CD14-positive monocyte (primary cell): ENCODE results near the gene ARL14EPL. TPM values are rescaled to one million over a fixed set of nuclear protein-coding genes. Genes with fewer than 3 reads are reported as not detected.

ENCODE experiments used
- DNase-seq, 3 donors: peaks; one replicate each; pipeline ENCODE4 v3.0.0-alpha.2; 2011 to 2022
- H2AFZ ChIP-seq: 2 replicates; pipeline ENCODE4 v1.6.0; 2012; ENCODE audit warnings: mild to moderate bottlenecking, low read depth, low read length, inconsistent platforms; ENCODE audit not compliant: insufficient read depth, poor library complexity, severe bottlenecking
- H3K27ac ChIP-seq, 2 donors: 1 replicate in 1 of 2; 2 replicates in 1 of 2; pipeline ENCODE4 v1.5.1; 2012 to 2013; ENCODE audit warnings: low read length in 2 of 2, control low read depth in 1 of 2, inconsistent platforms in 1 of 2, low read depth in 1 of 2, mild to moderate bottlenecking in 1 of 2
- H3K27me3 ChIP-seq, 2 donors: one replicate each; pipeline versions ENCODE4 v1.6.0 to v1.6.1; 2011 to 2013; ENCODE audit warnings: low read length in 2 of 2; ENCODE audit not compliant: control insufficient read depth in 2 of 2, insufficient read depth in 2 of 2
- H3K36me3 ChIP-seq, 2 donors: replicated peaks in 1 of 2; 1 replicate in 1 of 2; 2 replicates in 1 of 2; pipeline versions ENCODE4 v1.5.1 to v1.6.1; 2012 to 2013; ENCODE audit warnings: low read length in 2 of 2, control low read depth in 1 of 2, inconsistent platforms in 1 of 2, mild to moderate bottlenecking in 1 of 2; ENCODE audit not compliant: insufficient read depth in 2 of 2, control insufficient read depth in 1 of 2
- H3K4me1 ChIP-seq, 2 donors: 1 replicate in 1 of 2; 2 replicates in 1 of 2; pipeline versions ENCODE4 v1.5.1 to v1.6.1; 2012 to 2013; ENCODE audit warnings: low read length in 2 of 2, control low read depth in 1 of 2, inconsistent platforms in 1 of 2, mild to moderate bottlenecking in 1 of 2, moderate library complexity in 1 of 2; ENCODE audit not compliant: insufficient read depth in 2 of 2, control insufficient read depth in 1 of 2
- H3K4me2 ChIP-seq: replicated peaks from 2 replicates; pipeline ENCODE3; 2012; ENCODE audit warnings: low read length, moderate library complexity, mild to moderate bottlenecking; ENCODE audit not compliant: poor library complexity, severe bottlenecking; ENCODE audit errors: extremely low read depth
- H3K4me3 ChIP-seq, 3 experiments: fragments of 200-600 bp in 1 of 3; sonication (generic) in 1 of 3; replicated peaks in 1 of 3; 1 replicate in 2 of 3; 2 replicates in 1 of 3; pipeline ENCODE4 v1.5.1; 2011 to 2013; ENCODE audit warnings: low read length in 3 of 3, mild to moderate bottlenecking in 3 of 3, control low read depth in 2 of 3, low read depth in 2 of 3, inconsistent platforms in 1 of 3, moderate library complexity in 1 of 3
- H3K79me2 ChIP-seq: 2 replicates; pipeline ENCODE4 v1.6.0; 2012; ENCODE audit warnings: mild to moderate bottlenecking, control low read depth, inconsistent platforms, low read length, moderate library complexity; ENCODE audit not compliant: insufficient read depth
- H3K9ac ChIP-seq: 2 replicates; pipeline ENCODE4 v1.6.0; 2017; ENCODE audit warnings: low read length, mild to moderate bottlenecking; ENCODE audit not compliant: insufficient read depth, poor library complexity, severe bottlenecking
- H3K9me3 ChIP-seq, 2 donors: replicated peaks in 1 of 2; 1 replicate in 1 of 2; 2 replicates in 1 of 2; pipeline versions ENCODE4 v1.5.1 to v1.6.1; 2012 to 2013; ENCODE audit warnings: low read length in 2 of 2, control low read depth in 1 of 2; ENCODE audit not compliant: control insufficient read depth in 1 of 2, insufficient read depth in 1 of 2
- H4K20me1 ChIP-seq: 2 replicates; pipeline ENCODE4 v1.6.0; 2012; ENCODE audit warnings: mild to moderate bottlenecking, low read length, control low read depth, moderate library complexity; ENCODE audit not compliant: insufficient read depth
- H3K27ac Mint-ChIP-seq, 7 donors: one replicate each; pipeline ENCODE4 v1.8.0; 2020; ENCODE audit warnings: mild to moderate bottlenecking in 7 of 7, mixed read lengths in 7 of 7, moderate library complexity in 6 of 7, inconsistent platforms in 2 of 7
- H3K27me3 Mint-ChIP-seq, 3 donors: one replicate each; pipeline ENCODE4 v1.8.0; 2021 to 2022; ENCODE audit warnings: low read depth in 3 of 3, mild to moderate bottlenecking in 3 of 3, mixed read lengths in 3 of 3, moderate library complexity in 3 of 3, inconsistent platforms in 1 of 3
- H3K36me3 Mint-ChIP-seq, 2 donors: one replicate each; pipeline ENCODE4 v1.8.0; 2020; ENCODE audit warnings: mixed read lengths in 2 of 2, inconsistent platforms in 1 of 2, mild to moderate bottlenecking in 1 of 2
- H3K4me1 Mint-ChIP-seq: one replicate; pipeline ENCODE4 v1.8.0; 2020; ENCODE audit warnings: mild to moderate bottlenecking, mixed read lengths
- H3K4me3 Mint-ChIP-seq, 2 donors: one replicate each; pipeline ENCODE4 v1.8.0; 2020; ENCODE audit warnings: mild to moderate bottlenecking in 2 of 2, mixed read lengths in 2 of 2, moderate library complexity in 1 of 2
- H3K9me3 Mint-ChIP-seq, 7 donors: one replicate each; pipeline ENCODE4 v1.8.0; 2020 to 2022; ENCODE audit warnings: mixed read lengths in 7 of 7, mild to moderate bottlenecking in 6 of 7, moderate library complexity in 6 of 7, inconsistent platforms in 2 of 7
- CTCF ChIP-seq: fragments of 200-600 bp; IDR thresholded peaks from one replicate; pipeline ENCODE4 v1.8.0; 2022; ENCODE audit warnings: antibody characterized with exemption, mild to moderate bottlenecking
- WGBS: methylation state at CpG from one replicate; pipeline ENCODE4 v1.1.5; 2013; ENCODE audit warnings: missing lambda C conversion rate; ENCODE audit not compliant: insufficient coverage; 5-methylcytosine and 5-hydroxymethylcytosine counted together
- intact Hi-C, 2 donors: fragments of 100-400 bp; cut with micrococcal nuclease; formaldehyde crosslinking; loops; one replicate each; pipeline versions ENCODE4 v1.15.0 to v1.15.1; 2023
- polyA plus RNA-seq, 3 donors: library from polyadenylated mRNA; depleted of rRNA in 1 of 3; unstranded in 2 of 3; stranded (reverse) in 1 of 3; fragments of 300-500 nt in 2 of 3; fragments of >200 nt in 1 of 3; fragmentation: Illumina TruSeq in 2 of 3; gene quantifications; 1 replicate in 2 of 3; 2 replicates in 1 of 3; pipeline ENCODE4 v1.2.3, GENCODE V29; 2012 to 2021

ARL14EPL gene
- polyA plus RNA-seq, 3 donors, result 0.11 TPM; not detected in 2

GRCh38 chr5:116078199-116078598 lies 45.9 kb downstream of the ARL14EPL start:
- Mint-ChIP-seq H3K4me3 (no peak overlapping the region), H3K9me3 (peaks cover 0 to 5% (median 0%) of the 10 kb centered on the region in 7 donors), H3K27ac (no peak overlapping the region), H3K4me1 (peaks cover 21% of the 10 kb centered on the region), H3K36me3 (peaks cover 0 to 2% of the 10 kb centered on the region in 2 donors), H3K27me3 (no peaks in the 10 kb centered on the region)
- no peak for TF ChIP-seq CTCF
- no peak overlapping the region for H3K4me2 ChIP-seq
- H2AFZ ChIP-seq, result no peak overlapping the region
- no peaks in the 10 kb centered on the region for H3K79me2 ChIP-seq
- 98% methylated on average over 4 of the region's 5 CpGs for WGBS
- no peaks in the 10 kb centered on the region for H3K9me3 ChIP-seq
- no peaks in the 10 kb centered on the region for H4K20me1 ChIP-seq
- H3K27me3 ChIP-seq, result no peaks in the 10 kb centered on the region
- H3K9ac ChIP-seq, result no peak overlapping the region
- H3K4me3 ChIP-seq, result no peak overlapping the region
- intact Hi-C loops, result no loop called here
- DNase-seq, result no peak
- peaks cover 14 to 15% of the 10 kb centered on the region in 2 donors for H3K4me1 ChIP-seq
- H3K27ac ChIP-seq, result no peak overlapping the region
- no peaks in the 10 kb centered on the region for H3K36me3 ChIP-seq

- 13% methylated on average over 8 of the region's 11 CpGs for WGBS
- H3K4me1 Mint-ChIP-seq, result peaks cover 30% of the 10 kb centered on the region
- peaks cover 12 to 14% of the 10 kb centered on the region in 2 donors for H3K36me3 Mint-ChIP-seq
- no peaks in the 10 kb centered on the region for H4K20me1 ChIP-seq
- peak overlapping the region; percentile 75 to 92 (median 78) for H3K4me3 ChIP-seq
- intact Hi-C loops, result loop anchor here (5.0 to 10.0 kb wide), 2 partner anchors 242 to 459 kb away; partner anchors contain the start of genes AP3S1 (in 1 of the 2), ATG12 (in 1 of the 2) and TMED7 (in 1 of the 2)
- peak overlapping the region in 1 of 2 donors; percentile 84 for H3K27ac ChIP-seq
- DNase-seq, result no peak
- H3K4me1 ChIP-seq, result peaks cover 18 to 22% of the 10 kb centered on the region in 2 donors
- H3K9me3 Mint-ChIP-seq, result peaks cover 0 to 2% (median 0%) of the 10 kb centered on the region in 7 donors
- peak overlapping the region; percentile 76 for H3K4me2 ChIP-seq
- H3K36me3 ChIP-seq, result peaks cover 0 to 9% of the 10 kb centered on the region in 2 donors
- no peaks in the 10 kb centered on the region for H3K27me3 ChIP-seq
- no peaks in the 10 kb centered on the region for H3K9me3 ChIP-seq
- H3K27me3 Mint-ChIP-seq, result no peaks in the 10 kb centered on the region
- peak overlapping the region; percentile 92 for H3K9ac ChIP-seq
- peaks cover 48% of the 10 kb centered on the region for H3K79me2 ChIP-seq
- peak overlapping the region; percentile 85 for H2AFZ ChIP-seq
- TF ChIP-seq CTCF, result no peak
- H3K27ac Mint-ChIP-seq, result peak overlapping the region in 3 of 7 donors; percentile 79 to 93 (median 83)
- peak overlapping the region; percentile 94 for H3K4me3 Mint-ChIP-seq
Observed at GRCh38 chr5:116084287-116084691, 52.0 kb downstream of the ARL14EPL start.
